Stimulated activated CD8-positive, alpha-beta memory T cell treated with anti-CD3 and anti-CD28 coated beads, Interleukin-12 subunit alpha, Interleukin-12 subunit beta, amount 100 ng/mL, for 1 hour (primary cell): ENCODE results near the gene SLIT3.
"Not testable (repeated sequence)": the region's sequence is repeated elsewhere in the genome, so short reads cannot be mapped to it uniquely, and the experiment has no call there.

Experiments
- DNase-seq: peaks from one replicate; pipeline ENCODE4 v3.0.0-alpha.2; 2020; ENCODE audit warnings: low read depth

Gene SLIT3

DNA sequence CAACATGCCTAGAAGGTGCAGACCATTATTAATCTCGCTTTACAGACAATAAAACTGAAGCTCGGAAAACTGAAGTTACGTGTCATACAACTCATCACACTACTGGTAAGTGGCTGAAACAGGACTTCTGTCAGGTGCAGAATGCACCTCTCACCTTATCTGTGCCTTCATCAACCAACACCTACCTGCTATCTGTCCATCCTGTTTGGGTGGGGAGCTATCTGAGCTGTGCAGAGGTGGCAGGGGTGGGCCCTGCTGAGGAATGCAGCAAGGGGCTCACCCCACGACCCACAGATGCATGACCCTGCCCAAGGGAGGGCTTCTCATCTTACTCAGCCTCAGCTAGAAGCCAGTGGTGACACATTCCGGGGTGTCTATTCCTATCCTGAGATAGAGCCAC, 81.6 kb downstream of the SLIT3 start:
- no peak for DNase-seq

DNA sequence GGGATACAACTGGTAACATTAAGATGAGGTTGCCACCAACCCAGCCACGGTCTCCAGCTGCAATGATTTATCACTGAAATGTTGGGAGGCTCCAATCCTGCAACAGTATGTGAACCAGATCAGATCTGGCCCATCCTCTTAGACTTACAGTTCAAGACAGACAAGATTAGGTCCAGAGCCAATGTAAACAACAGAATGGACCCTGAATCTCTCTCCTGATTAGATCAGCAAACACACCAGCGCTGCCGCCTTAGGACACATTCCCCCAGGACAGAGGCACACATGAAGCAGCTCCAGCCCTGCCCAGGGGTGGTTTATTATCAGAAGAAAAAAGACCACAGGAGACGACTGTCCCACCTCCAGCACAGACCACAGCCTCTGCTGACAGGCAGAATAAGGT, 82.1 kb downstream of the SLIT3 start:
- DNase-seq: no peak

DNA sequence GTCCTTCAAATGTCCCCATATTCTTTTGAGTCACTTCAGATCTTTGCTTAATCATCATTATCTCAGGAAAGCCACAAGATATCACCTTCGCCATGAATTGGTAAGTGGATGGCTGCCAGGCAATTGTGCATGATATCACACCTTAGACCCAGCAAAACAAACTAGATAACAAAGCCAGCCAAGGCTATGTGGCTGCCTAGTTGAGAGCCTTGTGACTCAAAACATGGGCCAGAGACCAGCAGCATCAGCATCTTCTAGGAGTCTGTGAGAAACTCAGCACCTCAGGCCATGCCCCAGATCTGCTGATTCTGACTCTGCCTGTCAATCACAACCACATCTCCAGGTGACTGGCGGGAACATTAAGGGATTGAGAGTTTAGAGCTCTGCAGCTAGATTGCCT, 82.8 kb downstream of the SLIT3 start:
- DNase-seq: no peak

DNA sequence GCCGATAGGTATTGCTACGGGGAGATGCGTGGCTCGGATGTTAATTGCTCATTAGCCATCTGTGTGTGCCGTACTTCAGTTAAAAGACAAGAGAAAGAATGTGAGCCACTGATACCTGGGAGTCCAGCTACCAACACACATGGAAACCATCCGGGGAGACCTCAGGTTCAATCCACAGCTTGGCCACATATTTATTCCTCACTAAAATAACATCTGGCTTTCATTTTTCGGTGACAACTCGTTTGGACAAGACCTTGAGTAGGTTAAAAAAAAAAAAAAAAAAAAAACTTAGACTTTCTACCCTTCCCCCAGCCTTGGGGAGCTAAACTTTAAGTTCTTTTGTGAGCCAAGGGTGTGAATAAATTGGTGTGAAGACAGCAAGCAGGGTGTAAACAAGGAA, 84.1 kb downstream of the SLIT3 start:
- DNase-seq: no peak

DNA sequence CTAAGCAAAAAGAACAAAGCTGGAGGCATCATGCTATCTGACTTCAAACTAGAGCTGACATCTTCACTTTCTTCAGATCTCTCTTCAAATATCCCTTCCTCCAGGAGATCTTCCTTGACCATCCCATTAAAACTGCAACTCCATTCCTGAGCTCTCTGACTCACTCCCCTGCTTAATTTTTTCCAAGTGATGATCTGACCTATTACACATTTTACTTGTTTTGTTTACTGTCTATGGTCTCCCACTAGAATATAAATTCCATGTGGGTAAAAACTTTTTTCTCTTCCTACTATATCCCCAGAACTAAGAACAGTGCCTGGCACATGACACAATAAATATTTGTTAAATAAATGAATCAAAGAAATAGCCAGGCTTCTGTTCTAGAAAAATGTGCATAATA, 87.5 kb downstream of the SLIT3 start:
- DNase-seq: no peak

DNA sequence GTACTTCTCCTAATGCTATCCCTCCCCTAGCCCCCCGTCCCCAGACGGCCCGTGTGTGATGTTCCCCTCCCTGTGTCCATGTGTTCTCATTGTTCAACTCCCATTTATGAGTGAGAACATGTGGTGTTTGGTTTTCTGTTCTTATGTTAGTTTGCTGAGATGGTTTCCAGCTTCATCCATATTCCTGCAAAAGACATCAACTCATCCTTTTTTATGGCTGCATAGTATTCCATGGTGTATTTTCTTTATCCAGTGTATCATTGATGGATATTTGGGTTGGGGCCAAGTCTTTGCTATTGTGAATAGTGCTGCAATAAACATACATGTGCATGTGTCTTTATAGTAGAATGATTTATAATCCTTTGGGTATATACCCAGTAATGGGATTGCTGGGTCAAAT, 89.2 kb downstream of the SLIT3 start:
- DNase-seq: not testable (repeated sequence)

DNA sequence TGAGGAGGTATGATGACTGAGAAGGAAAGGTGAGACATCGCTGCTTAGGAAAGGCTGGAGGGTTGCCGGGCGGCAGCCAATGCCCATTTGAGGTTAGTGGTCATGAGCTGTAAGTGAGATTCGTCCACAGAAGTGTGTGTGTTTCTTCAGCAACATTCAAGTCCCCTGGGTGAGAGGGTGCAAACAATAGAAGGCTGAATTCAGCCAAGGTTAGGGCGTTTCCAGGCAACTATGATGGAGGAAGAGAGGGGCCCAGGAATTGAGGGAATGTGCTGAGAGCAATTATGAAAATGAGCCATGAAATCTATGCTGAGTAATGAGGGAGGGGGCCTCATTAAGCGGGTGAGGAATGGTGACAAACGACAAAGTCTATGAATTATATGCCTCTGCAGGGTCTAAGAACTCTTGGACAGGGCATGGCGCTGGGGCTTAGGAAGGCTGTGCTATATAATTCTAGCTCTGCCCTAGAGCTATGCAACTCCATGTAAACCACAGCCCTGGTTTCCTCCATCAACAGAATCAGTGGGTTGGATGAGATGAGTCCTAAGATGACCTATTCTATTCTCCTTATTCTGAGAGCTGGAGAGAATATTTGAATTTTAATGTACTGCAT, 96.0 kb downstream of the SLIT3 start:
- no peak for DNase-seq

DNA sequence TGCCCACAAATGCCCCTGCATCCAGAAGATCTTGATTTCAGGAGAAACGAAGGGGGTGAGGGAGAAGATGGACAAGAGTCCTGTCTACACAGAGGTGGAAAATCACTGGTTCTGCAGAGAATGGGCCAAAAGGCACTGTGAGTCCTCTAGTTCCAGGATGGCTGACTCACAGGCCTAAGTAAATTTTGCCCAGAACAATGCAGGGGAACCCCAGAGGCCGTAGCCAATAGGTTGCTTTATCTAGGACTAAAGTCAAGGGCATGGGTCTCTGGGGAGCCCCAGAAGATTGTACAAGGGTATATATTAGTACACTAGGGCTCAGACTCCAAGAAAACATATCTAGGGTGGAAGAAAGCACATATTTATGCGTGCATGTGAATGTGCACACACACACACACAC, 98.0 kb downstream of the SLIT3 start:
- DNase-seq: no peak

DNA sequence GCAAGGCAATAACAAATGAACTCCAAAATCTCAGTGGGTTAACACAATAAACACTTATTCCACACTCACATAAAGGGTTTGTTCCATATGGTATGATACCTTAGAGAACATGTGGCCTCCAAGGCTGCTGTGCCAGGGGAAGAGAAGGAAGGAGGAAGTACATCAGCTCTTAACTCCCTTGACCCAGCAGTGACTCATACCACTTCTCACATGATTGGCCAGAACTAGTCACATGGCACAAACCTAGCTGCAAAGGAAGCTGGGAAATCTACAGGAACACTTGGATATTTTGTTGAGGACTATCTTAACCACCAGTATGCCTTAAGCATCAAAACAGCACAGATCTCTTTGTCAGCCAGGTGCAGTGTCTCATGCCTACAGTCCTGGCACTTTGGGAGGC, 99.3 kb downstream of the SLIT3 start:
- no peak for DNase-seq

DNA sequence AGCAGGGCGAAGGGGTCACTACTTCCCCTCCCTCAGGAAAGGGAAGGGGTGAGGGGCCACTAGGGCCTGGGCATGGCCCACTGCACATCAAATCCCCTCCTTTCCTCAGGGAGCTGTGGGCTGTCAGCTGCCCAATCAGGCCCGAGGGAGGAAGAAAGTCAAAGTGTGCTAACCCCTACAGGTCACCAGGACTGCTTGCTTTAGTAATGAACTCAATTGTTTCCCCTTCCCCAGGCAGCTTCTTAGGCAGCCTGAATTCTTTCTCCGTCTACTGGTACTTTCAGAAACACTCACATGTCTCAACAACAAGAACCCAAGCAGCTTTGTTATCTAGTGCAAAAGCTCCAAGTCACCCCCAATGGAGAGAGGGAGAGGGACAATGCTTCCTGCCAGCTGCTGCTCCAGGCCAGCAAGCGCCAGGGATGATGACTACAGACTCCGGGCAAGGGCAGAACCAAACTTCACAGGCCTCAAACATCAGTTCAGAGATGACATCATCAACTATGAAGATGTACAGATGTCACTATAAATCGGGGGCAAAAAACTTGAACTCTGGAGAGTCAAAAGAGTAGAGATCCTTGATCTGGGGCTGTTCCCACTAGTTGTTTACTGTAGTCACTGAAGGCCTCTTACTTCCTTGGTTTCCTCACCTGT, 100.7 kb downstream of the SLIT3 start:
- no peak for DNase-seq

DNA sequence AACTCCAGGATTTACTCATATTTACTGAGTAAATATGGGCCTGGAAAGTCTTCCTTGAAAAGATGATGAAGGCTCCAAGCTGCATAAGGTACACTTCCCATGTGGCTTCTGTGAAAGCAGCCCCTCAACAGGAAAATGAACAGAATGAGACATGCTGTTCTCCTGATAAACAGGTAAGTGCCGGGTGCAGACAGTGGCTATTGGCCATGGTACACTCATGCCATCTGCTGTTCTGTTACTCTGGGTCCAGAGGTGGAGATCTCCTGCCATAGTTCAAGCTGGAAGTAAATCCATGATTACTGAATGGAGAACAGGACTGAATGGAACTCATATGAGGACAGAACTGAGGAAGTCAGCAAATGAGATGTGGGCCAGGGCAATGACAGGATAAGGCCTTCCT, 103.6 kb downstream of the SLIT3 start:
- no peak for DNase-seq

DNA sequence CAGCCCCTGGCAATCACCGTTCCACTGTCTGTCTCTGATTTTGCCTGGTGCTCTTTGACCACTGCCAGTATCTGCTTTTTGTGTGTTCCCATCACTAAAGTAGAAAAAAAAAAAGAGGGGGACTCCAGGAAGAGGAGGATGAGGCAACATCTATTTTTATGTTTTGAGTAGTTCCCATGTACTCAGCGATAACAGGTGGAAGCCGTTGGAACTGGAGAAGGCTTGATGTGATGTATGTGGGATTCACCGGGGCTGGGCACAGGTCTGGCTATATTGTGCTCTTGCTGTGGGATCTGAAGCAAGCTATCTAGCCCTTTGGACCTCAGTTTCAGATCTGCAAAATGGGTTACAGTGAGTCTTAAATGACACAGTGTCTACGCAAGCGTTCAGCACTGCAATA, 104.9 kb downstream of the SLIT3 start:
- DNase-seq: no peak

DNA sequence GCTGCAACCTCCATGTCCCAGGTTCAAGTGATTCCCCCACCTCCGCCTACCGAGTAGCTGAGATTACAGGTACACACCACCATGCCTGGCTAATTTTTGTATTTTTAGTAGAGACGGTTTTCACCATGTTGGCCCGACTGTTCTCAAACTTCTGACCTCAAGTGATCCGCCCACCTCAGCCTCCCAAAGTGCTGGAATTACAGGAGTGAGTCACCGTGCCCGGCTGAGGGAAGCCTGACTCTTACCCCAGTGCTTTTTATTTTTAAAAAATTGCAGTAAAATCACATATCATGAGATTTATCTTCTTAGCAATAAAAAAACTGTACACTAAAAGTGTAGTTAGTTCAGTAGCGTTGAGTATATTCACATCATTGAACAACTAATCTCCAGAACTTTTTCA, 105.3 kb downstream of the SLIT3 start:
- no peak for DNase-seq

DNA sequence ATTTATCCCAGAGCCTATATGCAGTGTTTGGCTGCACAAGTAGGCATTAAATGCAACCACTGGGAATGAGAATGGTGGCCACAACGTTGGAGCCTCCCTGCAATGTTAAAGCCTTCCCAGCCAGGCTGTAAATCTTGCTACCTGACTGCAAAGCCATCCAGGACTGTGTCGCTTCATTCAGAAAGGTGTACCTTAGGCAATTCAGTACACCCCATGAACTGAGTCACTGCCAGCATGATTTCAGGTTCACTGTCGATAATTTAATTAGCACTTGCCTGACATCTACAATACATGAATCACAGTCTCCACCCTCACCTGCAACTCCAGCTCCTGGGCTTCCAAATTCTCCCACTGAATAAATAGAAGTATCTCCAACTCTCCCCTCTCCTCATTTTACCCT, 108.4 kb downstream of the SLIT3 start:
- no peak for DNase-seq

DNA sequence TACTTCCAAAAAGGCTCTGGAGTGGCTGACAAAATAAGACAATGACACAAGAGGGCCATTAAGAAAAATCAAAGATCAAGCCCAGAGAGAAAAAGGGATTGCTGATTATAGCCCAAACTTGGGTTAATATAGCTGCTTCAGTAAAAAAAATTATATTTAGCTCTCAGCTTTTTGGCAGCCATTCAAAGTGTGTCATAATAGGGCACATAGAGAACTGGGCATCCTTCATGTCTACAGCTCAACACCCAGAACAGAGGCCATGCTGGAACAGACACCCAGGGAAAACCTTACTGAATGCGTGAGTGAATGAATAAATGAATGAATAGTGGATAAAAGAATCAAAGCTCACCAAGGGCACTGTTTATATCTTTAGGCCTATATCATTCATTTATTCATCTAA, 110.1 kb downstream of the SLIT3 start:
- no peak for DNase-seq

DNA sequence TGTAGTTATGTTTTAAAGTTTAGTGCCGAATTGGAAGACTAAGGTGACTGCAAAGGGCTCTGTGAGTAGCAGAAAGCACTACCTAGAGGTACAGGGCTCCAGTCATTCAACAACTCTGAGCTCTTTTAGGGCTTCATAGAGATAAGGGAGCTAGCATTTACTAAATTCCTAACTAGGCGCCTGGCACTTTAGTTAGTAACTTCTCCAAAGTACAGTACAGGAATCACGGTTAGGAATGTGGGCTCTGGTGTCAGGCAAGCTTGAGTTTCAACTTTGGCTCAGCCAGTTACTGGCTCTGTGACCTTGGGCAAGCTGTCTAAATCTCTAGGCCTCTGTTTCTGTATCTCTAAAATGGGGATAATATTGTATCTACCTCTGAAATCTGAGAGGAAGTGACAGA, 115.3 kb downstream of the SLIT3 start:
- DNase-seq: no peak

DNA sequence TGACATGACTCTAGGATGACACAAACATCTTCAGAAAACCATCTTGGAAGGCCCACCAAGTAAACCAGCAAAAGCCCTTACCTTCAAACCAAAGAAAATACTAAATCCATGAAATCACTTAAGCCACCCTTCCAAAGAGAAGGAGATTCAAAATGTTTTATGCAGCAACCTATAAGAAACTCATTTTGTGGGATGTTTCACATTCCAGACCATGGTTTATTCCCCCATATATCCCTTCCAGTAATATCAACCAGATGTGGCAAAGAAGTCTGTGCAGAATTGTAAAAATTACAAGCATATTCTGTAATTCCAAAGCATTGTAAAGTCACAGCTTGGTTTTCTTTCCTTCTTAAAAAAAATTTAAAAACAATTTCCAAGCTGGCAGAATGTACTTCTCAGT, 117.4 kb downstream of the SLIT3 start:
- no peak for DNase-seq

DNA sequence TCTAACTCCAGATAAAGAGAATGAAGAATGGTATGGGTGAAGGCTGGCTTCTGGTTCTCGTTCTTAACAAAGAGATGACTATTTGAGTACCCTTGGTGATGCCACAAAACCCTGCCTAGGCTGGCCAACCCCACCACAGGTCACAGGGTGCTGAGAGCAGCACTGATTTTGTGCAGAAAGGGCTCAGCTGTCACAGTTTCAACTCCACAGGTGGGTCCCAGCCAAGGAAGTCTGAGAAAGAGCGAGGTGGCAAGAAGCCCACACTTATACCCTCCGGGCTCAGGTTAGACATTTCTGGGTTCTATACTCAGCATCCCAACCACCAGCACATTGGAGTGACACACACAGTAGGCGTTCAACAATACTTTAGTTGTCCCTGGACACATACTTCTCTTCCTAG, 118.1 kb downstream of the SLIT3 start:
- DNase-seq: no peak

DNA sequence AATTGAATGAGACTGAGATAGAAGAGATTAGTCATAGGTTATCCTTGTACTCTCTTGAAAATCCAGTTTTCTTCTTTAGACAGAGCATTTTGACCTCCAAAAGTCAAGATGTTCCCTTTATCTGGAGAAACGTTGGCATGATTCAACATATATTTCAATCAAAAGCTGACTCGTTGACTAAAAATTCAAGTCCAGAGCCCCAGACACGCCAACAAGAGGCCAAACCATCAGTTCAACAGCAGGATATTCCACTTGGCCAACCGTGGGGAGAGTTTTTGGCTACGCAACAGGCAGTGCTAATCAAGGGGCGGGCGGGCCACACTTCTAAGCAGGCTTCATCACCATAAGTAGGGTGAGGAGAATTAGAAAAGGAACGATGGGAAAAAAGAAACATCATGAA, 119.1 kb downstream of the SLIT3 start:
- DNase-seq: no peak

DNA sequence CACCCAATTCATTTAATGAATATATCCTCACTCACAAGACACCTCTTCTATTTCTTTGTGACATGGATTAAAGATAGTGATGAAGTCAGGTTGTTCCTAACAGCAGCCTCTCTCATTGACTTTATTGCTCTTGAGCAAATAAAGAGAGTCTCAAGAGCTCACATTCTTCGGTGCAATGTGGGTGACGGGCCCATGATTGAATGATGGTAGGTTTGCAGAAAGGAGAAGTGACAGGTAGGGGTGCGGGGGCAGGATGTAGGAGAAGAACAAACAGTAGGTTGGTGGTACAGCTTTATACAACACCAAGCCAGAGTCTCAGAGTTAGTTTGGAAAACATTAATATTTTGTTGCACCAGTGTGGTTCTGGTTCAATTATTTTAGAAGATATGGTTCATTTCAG, 122.2 kb downstream of the SLIT3 start:
- no peak for DNase-seq

DNA sequence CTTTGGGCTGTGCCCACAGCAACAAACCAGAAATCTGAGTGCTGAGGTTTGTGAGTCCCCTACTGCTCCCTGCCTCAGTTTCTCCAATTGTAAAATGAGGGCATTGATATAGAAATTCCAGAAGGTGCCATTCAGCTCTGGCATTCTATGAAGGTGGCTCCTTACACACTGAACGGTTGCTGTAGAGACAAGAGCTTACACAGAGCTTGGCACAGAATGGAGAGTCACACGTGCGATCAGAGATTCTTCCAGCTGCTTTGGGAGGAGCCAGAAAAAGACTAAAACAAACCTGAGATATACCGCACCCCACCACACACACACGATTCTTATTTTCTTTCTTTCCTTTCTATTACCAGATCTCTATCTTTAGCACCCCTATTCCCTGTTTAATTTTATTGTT, 122.7 kb downstream of the SLIT3 start:
- DNase-seq: no peak

DNA sequence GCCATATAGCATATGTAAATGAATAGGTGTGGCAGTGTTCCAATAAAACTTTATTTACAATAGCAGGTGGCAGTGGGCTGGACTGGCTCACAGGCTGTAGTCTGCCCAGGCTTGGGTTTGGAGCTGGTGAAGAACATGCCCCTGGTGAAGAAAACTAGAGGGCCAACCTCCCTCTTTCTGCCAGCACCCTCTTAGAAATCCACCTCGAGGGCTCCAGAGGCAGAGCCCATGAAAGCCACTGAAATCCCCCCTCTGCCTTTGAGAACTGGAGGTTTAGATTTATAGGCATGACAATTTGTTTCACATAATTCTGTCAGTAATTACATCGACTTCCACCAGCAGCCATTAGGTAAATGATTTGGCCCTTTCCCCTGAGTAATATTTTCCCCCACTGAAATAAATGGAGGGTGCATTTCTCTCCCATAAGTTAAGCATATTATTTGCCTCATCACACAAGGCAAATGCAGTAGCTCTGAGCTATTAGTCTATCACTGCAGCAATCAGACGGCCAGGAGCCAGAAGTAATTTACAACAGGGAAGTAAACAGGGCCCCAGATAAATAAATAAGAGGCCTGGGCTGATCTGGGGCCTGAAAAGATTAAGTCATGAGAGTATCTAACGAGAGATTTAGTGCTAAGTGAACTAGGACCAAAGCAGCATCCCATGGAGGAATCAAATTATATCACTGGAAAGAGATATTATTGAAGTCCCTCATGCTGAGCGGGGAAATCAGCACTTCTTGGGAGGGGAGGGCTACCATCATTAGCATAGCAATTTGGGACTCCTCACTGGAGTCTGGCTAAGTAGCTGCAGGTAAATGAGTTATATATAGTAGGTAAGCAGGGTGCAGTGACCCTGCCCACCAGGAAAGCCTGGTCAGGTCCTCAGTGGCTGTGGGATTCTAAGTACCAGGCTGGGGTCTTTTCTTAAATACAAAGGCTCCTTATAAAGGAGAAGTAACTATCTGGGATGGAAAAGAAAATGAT, 123.9 kb downstream of the SLIT3 start:
- DNase-seq: no peak

DNA sequence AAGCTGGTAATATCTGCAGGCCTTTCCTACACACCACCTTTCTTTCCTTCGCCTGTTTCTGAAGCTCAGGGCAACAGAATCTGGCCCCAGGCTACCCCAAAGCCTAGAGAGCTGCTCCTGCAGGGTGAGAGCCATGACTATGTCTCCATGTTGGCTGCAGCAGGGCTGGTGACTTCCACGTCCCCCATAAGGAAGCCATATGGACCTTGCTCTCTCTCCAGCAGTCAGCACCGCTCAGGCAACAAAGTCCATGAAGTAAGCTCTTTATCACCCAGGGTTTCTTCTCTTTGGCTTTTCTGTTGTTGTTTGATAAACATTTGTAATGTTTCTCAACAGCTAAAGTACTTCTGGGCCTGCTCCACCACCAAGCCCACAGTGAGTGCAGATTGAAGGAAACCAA, 125.2 kb downstream of the SLIT3 start:
- DNase-seq: no peak
